DMS53 (cell line): Measurements from ENCODE around the gene ATP2A2.

Source experiments
- DNase-seq: peaks from one replicate; lab custom pipeline; 2025; lab: John Stamatoyannopoulos, UW

Gene ATP2A2

GRCh38 chr12:110343114-110343513 is 62.1 kb downstream of the ATP2A2 start:
- DNase-seq: no peak

- DNase-seq: no peak
Observed at GRCh38 chr12:110343736-110344555, 62.9 kb downstream of the ATP2A2 start.

- peak; percentile 45 for DNase-seq
Observed at GRCh38 chr12:110344657-110345056, 63.6 kb downstream of the ATP2A2 start.

- DNase-seq: peak; percentile 96
Observed at GRCh38 chr12:110345176-110345661, 64.2 kb downstream of the ATP2A2 start.

GRCh38 chr12:110345963-110346362 is 64.9 kb downstream of the ATP2A2 start:
- no peak for DNase-seq

- no peak for DNase-seq
Observed at GRCh38 chr12:110347767-110348166, 66.7 kb downstream of the ATP2A2 start.

GRCh38 chr12:110348431-110349059 is 67.5 kb downstream of the ATP2A2 start:
- DNase-seq: no peak

- DNase-seq: no peak
Observed at GRCh38 chr12:110349096-110349495, 68.0 kb downstream of the ATP2A2 start.

GRCh38 chr12:110349514-110350151 is 68.6 kb downstream of the ATP2A2 start:
- DNase-seq: no peak

GRCh38 chr12:110351119-110351518 is 70.1 kb downstream of the ATP2A2 start:
- DNase-seq: no peak

GRCh38 chr12:110352401-110352800 is 71.4 kb downstream of the ATP2A2 start:
- no peak for DNase-seq

GRCh38 chr12:110353211-110353965 is 72.3 kb downstream of the ATP2A2 start:
- DNase-seq: no peak

GRCh38 chr12:110354172-110354780 is 73.2 kb downstream of the ATP2A2 start:
- DNase-seq: peak; percentile 31

GRCh38 chr12:110355073-110355472 is 74.0 kb downstream of the ATP2A2 start:
- peak; percentile 65 for DNase-seq

- peak; percentile 67 for DNase-seq
Observed at GRCh38 chr12:110358384-110359097, 77.5 kb downstream of the ATP2A2 start.

- no peak for DNase-seq
Observed at GRCh38 chr12:110361216-110361615, 80.2 kb downstream of the ATP2A2 start.

- no peak for DNase-seq
Observed at GRCh38 chr12:110365489-110366320, 84.7 kb downstream of the ATP2A2 start.

GRCh38 chr12:110366321-110367142 is 85.5 kb downstream of the ATP2A2 start:
- DNase-seq: no peak

- DNase-seq: no peak
Observed at GRCh38 chr12:110367181-110367864, 86.3 kb downstream of the ATP2A2 start.
